BLaER1 treated with 17β-estradiol and CSF1 and Interleukin-3, amounts not matched to agents 10 nM and 100 nM (cell line): ENCODE data around the gene JPH3.

Experiments
- H3K27ac ChIP-seq, 11 experiments: shearing (Covaris generic); formaldehyde crosslinking; 2 replicates each; pipeline ENCODE4 v1.8.1; 2022
- H3K27me3 ChIP-seq, 11 experiments: shearing (Covaris generic); formaldehyde crosslinking; 2 replicates each; pipeline ENCODE4 v1.8.1; 2022
- H3K36me3 ChIP-seq, 11 experiments: shearing (Covaris generic); formaldehyde crosslinking; 2 replicates each; pipeline ENCODE4 v1.8.1; 2022
- H3K4me1 ChIP-seq, 10 experiments: shearing (Covaris generic); formaldehyde crosslinking; 2 replicates each; pipeline ENCODE4 v1.8.1; 2022
- H3K4me2 ChIP-seq, 11 experiments: shearing (Covaris generic); formaldehyde crosslinking; 2 replicates each; pipeline ENCODE4 v1.8.1; 2022
- H3K4me3 ChIP-seq, 10 experiments: shearing (Covaris generic); formaldehyde crosslinking; 2 replicates each; pipeline ENCODE4 v1.8.1; 2022
- H3K9ac ChIP-seq, 11 experiments: shearing (Covaris generic); formaldehyde crosslinking; 2 replicates each; pipeline ENCODE4 v1.8.1; 2022
- H3K9me3 ChIP-seq, 11 experiments: shearing (Covaris generic); formaldehyde crosslinking; replicated peaks in 1 of 11; 2 replicates each; pipeline ENCODE4 v1.8.1; 2022
- H4K20me1 ChIP-seq, 11 experiments: shearing (Covaris generic); formaldehyde crosslinking; 2 replicates each; pipeline ENCODE4 v1.8.1; 2022
- Cebpa-rat ChIP-seq, 11 experiments: shearing (Covaris generic); IDR thresholded peaks; 2 replicates each; pipeline ENCODE4 v1.8.1; 2022

JPH3 gene

GRCh38 chr16:87621976-87622713 lies 19.8 kb downstream of the JPH3 start:
- Histone ChIP-seq H3K9ac (peak overlapping the region in 4 of 11 experiments; percentile 16 to 35 (median 33); a peak in 3 of 22 replicates), H3K27ac (peak overlapping the region in 7 of 11 experiments; percentile 8 to 66 (median 35); a peak in 8 of 22 replicates), H3K4me2 (peak overlapping the region; percentile 4 to 69 (median 61); a peak in 19 of 22 replicates), H3K4me3 (no peak overlapping the region), H3K4me1 (peaks cover 0 to 50% (median 27%) of the 10 kb centered on the region in 10 experiments; a peak in 17 of 20 replicates), H3K27me3 (peaks cover 0 to 20% (median 10%) of the 10 kb centered on the region in 11 experiments; a peak in 8 of 22 replicates), H3K9me3 (no peaks in the 10 kb centered on the region), H3K36me3 (no peaks in the 10 kb centered on the region), H4K20me1 (peaks cover 0 to 17% (median 0%) of the 10 kb centered on the region in 11 experiments; a peak in 5 of 22 replicates)
- TF ChIP-seq Cebpa-rat (IDR thresholded peaks at IDR 0.05) = no peak

GRCh38 chr16:87622756-87623319 lies 20.5 kb downstream of the JPH3 start:
- peak overlapping the region in 8 of 11 experiments; percentile 4 to 71 (median 55); a peak in 14 of 22 replicates for H3K27ac ChIP-seq
- peaks cover 0 to 17% (median 0%) of the 10 kb centered on the region in 11 experiments; a peak in 5 of 22 replicates for H4K20me1 ChIP-seq
- no peaks in the 10 kb centered on the region for H3K9me3 ChIP-seq
- no peaks in the 10 kb centered on the region for H3K36me3 ChIP-seq
- no peak for TF ChIP-seq Cebpa-rat (IDR thresholded peaks at IDR 0.05)
- peak overlapping the region in 7 of 11 experiments; percentile 41 to 69 (median 62); a peak in 12 of 22 replicates for H3K4me2 ChIP-seq
- H3K9ac ChIP-seq = peak overlapping the region in 4 of 11 experiments; percentile 13 to 61 (median 34); a peak in 4 of 22 replicates
- H3K4me3 ChIP-seq = no peak overlapping the region
- peaks cover 0 to 20% (median 10%) of the 10 kb centered on the region in 11 experiments; a peak in 8 of 22 replicates for H3K27me3 ChIP-seq
- H3K4me1 ChIP-seq = peaks cover 3 to 57% (median 33%) of the 10 kb centered on the region in 10 experiments

GRCh38 chr16:87625241-87625797 lies 23.0 kb downstream of the JPH3 start:
- Histone ChIP-seq H3K27ac (peak overlapping the region in 4 of 11 experiments; percentile 3 to 96 (median 52); a peak in 6 of 22 replicates), H3K9me3 (peaks cover 0 to 3% (median 0%) of the 10 kb centered on the region in 11 experiments; a peak in 1 of 22 replicates), H3K4me2 (0 out of 22 replicates have a peak overlapping the region, but pooled peaks of 1 of the 11 experiments have one; percentile 17), H3K4me3 (no peak overlapping the region), H3K9ac (no peak overlapping the region), H3K36me3 (no peaks in the 10 kb centered on the region), H4K20me1 (peaks cover 0 to 10% (median 0%) of the 10 kb centered on the region in 11 experiments; a peak in 3 of 22 replicates), H3K27me3 (peaks cover 0 to 9% (median 0%) of the 10 kb centered on the region in 11 experiments; a peak in 7 of 22 replicates), H3K4me1 (peaks cover 28 to 72% (median 51%) of the 10 kb centered on the region in 10 experiments)
- no peak for TF ChIP-seq Cebpa-rat (IDR thresholded peaks at IDR 0.05)

GRCh38 chr16:87626401-87626800 lies 24.1 kb downstream of the JPH3 start:
- H3K27me3 ChIP-seq = peaks cover 0 to 2% (median 0%) of the 10 kb centered on the region in 11 experiments; a peak in 2 of 22 replicates
- TF ChIP-seq Cebpa-rat (IDR thresholded peaks at IDR 0.05) = no peak

GRCh38 chr16:87626905-87627304 lies 24.6 kb downstream of the JPH3 start:
- Histone ChIP-seq H3K4me3 (no peak overlapping the region), H3K4me2 (peak overlapping the region in 6 of 11 experiments; percentile 87 to 96 (median 93); a peak in 5 of 22 replicates), H3K27me3 (no peaks in the 10 kb centered on the region; a peak in 1 of 22 replicates), H4K20me1 (peaks cover 0 to 6% (median 0%) of the 10 kb centered on the region in 11 experiments; a peak in 3 of 22 replicates), H3K9me3 (peaks cover 6 to 16% (median 9%) of the 10 kb centered on the region in 11 experiments; a peak in 18 of 22 replicates), H3K36me3 (no peaks in the 10 kb centered on the region), H3K27ac (peak overlapping the region in 8 of 11 experiments; percentile 87 to 96 (median 93); a peak in 16 of 22 replicates), H3K9ac (peak overlapping the region in 3 of 11 experiments; percentile 4 to 84 (median 52); a peak in 2 of 22 replicates), H3K4me1 (peaks cover 28 to 72% (median 51%) of the 10 kb centered on the region in 10 experiments)
- no peak for TF ChIP-seq Cebpa-rat (IDR thresholded peaks at IDR 0.05)

More at GRCh38 chr16:87626401-87626800, 24.1 kb downstream of the JPH3 start:
- no peaks in the 10 kb centered on the region for H3K36me3 ChIP-seq
- H3K9me3 ChIP-seq = peaks cover 6 to 14% (median 9%) of the 10 kb centered on the region in 11 experiments; a peak in 18 of 22 replicates
- peak overlapping the region in 3 of 11 experiments; percentile 15 to 95 (median 89); a peak in 4 of 22 replicates for H3K4me2 ChIP-seq
- no peak overlapping the region for H3K4me3 ChIP-seq
- peaks cover 28 to 77% (median 54%) of the 10 kb centered on the region in 10 experiments for H3K4me1 ChIP-seq
- H3K9ac ChIP-seq = peak overlapping the region in 3 of 11 experiments; percentile 3 to 25 (median 4); a peak in 1 of 22 replicates
- peak overlapping the region in 8 of 11 experiments; percentile 1 to 96 (median 92); a peak in 11 of 22 replicates for H3K27ac ChIP-seq
- peaks cover 0 to 8% (median 0%) of the 10 kb centered on the region in 11 experiments; a peak in 3 of 22 replicates for H4K20me1 ChIP-seq

- Histone ChIP-seq H3K9me3 (peaks cover 6 to 16% (median 9%) of the 10 kb centered on the region in 11 experiments; a peak in 18 of 22 replicates), H3K27me3 (no peaks in the 10 kb centered on the region; a peak in 1 of 22 replicates)
These were observed 25.4 kb downstream of the JPH3 start for GRCh38 chr16:87627542-87628245.

GRCh38 chr16:87628246-87628923 lies 26.1 kb downstream of the JPH3 start:
- H3K4me3 ChIP-seq = no peak overlapping the region
- H3K9me3 ChIP-seq = peaks cover 6 to 16% (median 9%) of the 10 kb centered on the region in 11 experiments; a peak in 18 of 22 replicates
- peak overlapping the region in 9 of 11 experiments; percentile 58 to 84 (median 76); a peak in 17 of 22 replicates for H3K9ac ChIP-seq
- H3K27ac ChIP-seq = peak overlapping the region in 9 of 11 experiments; percentile 76 to 96 (median 93); a peak in 18 of 22 replicates
- H3K4me2 ChIP-seq = peak overlapping the region; percentile 50 to 96 (median 89); a peak in 21 of 22 replicates
- H3K4me1 ChIP-seq = peaks cover 19 to 58% (median 38%) of the 10 kb centered on the region in 10 experiments
- H4K20me1 ChIP-seq = no peaks in the 10 kb centered on the region; a peak in 1 of 22 replicates
- no peaks in the 10 kb centered on the region; a peak in 1 of 22 replicates for H3K27me3 ChIP-seq
- no peaks in the 10 kb centered on the region for H3K36me3 ChIP-seq
- TF ChIP-seq Cebpa-rat (IDR thresholded peaks at IDR 0.05) = no peak

More at GRCh38 chr16:87627542-87628245, 25.4 kb downstream of the JPH3 start:
- peak overlapping the region in 10 of 11 experiments; percentile 41 to 96 (median 88); a peak in 18 of 22 replicates for H3K4me2 ChIP-seq
- no peaks in the 10 kb centered on the region; a peak in 1 of 22 replicates for H4K20me1 ChIP-seq
- TF ChIP-seq Cebpa-rat (IDR thresholded peaks at IDR 0.05) = no peak
- H3K4me3 ChIP-seq = no peak overlapping the region
- H3K27ac ChIP-seq = peak overlapping the region in 9 of 11 experiments; percentile 76 to 96 (median 93); a peak in 18 of 22 replicates
- H3K36me3 ChIP-seq = no peaks in the 10 kb centered on the region
- H3K9ac ChIP-seq = peak overlapping the region in 8 of 11 experiments; percentile 54 to 84 (median 76); a peak in 15 of 22 replicates
- peaks cover 25 to 65% (median 44%) of the 10 kb centered on the region in 10 experiments for H3K4me1 ChIP-seq
